ENCODE measurements around the gene ROM1. TPM values are rescaled to one million over a fixed set of nuclear protein-coding genes. Genes with fewer than 3 reads are reported as not detected.

The ROM1 gene
- total RNA-seq, 1 experiment from 2014 or later = 1.3 TPM

- TSS peak; percentile 9 for BruUV-seq (replicated peaks)
- Mint-ChIP-seq H3K9me3 (ENCODE audit: unreplicated experiment) (no peaks in the 10 kb centered on the region), H3K36me3 (ENCODE audit: insufficient read depth, unreplicated experiment) (peaks cover 47% of the 10 kb centered on the region), H3K4me3 (ENCODE audit: unreplicated experiment) (peak overlapping the region; percentile 97), H3K27me3 (ENCODE audit: insufficient read depth, unreplicated experiment) (no peaks in the 10 kb centered on the region), H3K4me1 (ENCODE audit: low read depth, unreplicated experiment) (peaks cover 44% of the 10 kb centered on the region), H3K27ac (ENCODE audit: unreplicated experiment) (peak overlapping the region; percentile 93)
- POLR2A ChIA-PET = interaction anchor here (0.6 to 1.6 kb wide), 7 partner anchors 10 to 221 kb away, joined by 3 to 8 read pairs (median 6); partner anchors contain the start of genes B3GAT3, C11orf98, CSKMT and EEF1G
- intact Hi-C loops (cut with micrococcal nuclease; ENCODE audit: unreplicated experiment) = loop anchor here (5.0 kb wide), 1 partner anchor 36 kb away; the partner anchor contains the start of gene GANAB
- Histone ChIP-seq H3K36me3 (ENCODE audit: control insufficient read depth, insufficient read depth, low read length) (0 out of 2 replicates have a peak, but pooled peaks cover 3% of the 10 kb centered on the region), H3K4me3 (ENCODE audit: low read depth, low read length) (peak overlapping the region; percentile 87), H3K27me3 (replicated peaks; ENCODE audit: control insufficient read depth, insufficient read depth, low read length) (no peaks in the 10 kb centered on the region), H3K9me3 (no peaks in the 10 kb centered on the region), H3K4me1 (peaks cover 36% of the 10 kb centered on the region)
- CTCF ChIA-PET = interaction anchor here (0.6 to 2.4 kb wide), 12 partner anchors 8 to 232 kb away, joined by 3 to 19 read pairs (median 5); partner anchors contain the start of genes B3GAT3, C11orf98, CSKMT and MTA2
- DNase-seq = no peak
- TF ChIP-seq CTCF (IDR thresholded peaks at IDR 0.05; ENCODE audit: insufficient read depth in 1 of 2, low read depth in 1 of 2, low read length in 1 of 2, severe bottlenecking in 1 of 2, unreplicated experiment in 1 of 2) = no peak
Measured at GRCh38 chr11:62610814-62611704, 2.0 kb upstream of the ROM1 start.

GRCh38 chr11:62611705-62612365, 1.2 kb upstream of the ROM1 start:
- Mint-ChIP-seq H3K4me3 (ENCODE audit: unreplicated experiment) (peak overlapping the region; percentile 97), H3K4me1 (ENCODE audit: low read depth, unreplicated experiment) (peaks cover 41% of the 10 kb centered on the region), H3K27ac (ENCODE audit: unreplicated experiment) (peak overlapping the region; percentile 93), H3K36me3 (ENCODE audit: insufficient read depth, unreplicated experiment) (peaks cover 49% of the 10 kb centered on the region), H3K27me3 (ENCODE audit: insufficient read depth, unreplicated experiment) (no peaks in the 10 kb centered on the region), H3K9me3 (ENCODE audit: unreplicated experiment) (no peaks in the 10 kb centered on the region)
- BruUV-seq (replicated peaks) = no TSS peak
- ChIA-PET POLR2A (interaction anchor here (0.6 to 1.6 kb wide), 7 partner anchors 10 to 221 kb away, joined by 3 to 8 read pairs (median 6); partner anchors contain the start of genes B3GAT3, C11orf98, CSKMT and EEF1G), CTCF (interaction anchor here (0.5 to 2.4 kb wide), 18 partner anchors 8 to 357 kb away, joined by 3 to 19 read pairs (median 4); partner anchors contain the start of genes B3GAT3, C11orf98, CSKMT and EEF1G)
- no peaks in the 10 kb centered on the region for H3K27me3 ChIP-seq (replicated peaks; ENCODE audit: control insufficient read depth, insufficient read depth, low read length)
- peaks cover 30% of the 10 kb centered on the region for H3K4me1 ChIP-seq
- no peak for TF ChIP-seq CTCF (IDR thresholded peaks at IDR 0.05; ENCODE audit: insufficient read depth in 1 of 2, low read depth in 1 of 2, low read length in 1 of 2, severe bottlenecking in 1 of 2, unreplicated experiment in 1 of 2)
- intact Hi-C loops (cut with micrococcal nuclease; ENCODE audit: unreplicated experiment) = loop anchor here (1.0 to 5.0 kb wide), 3 partner anchors 9 to 35 kb away; partner anchors contain the start of genes B3GAT3, GANAB and TUT1
- no peaks in the 10 kb centered on the region for H3K9me3 ChIP-seq
- H3K4me3 ChIP-seq (ENCODE audit: low read depth, low read length) = peak overlapping the region; percentile 87
- DNase-seq = peak in 1 of 2 experiments; percentile 40
- 0 out of 2 replicates have a peak, but pooled peaks cover 3% of the 10 kb centered on the region for H3K36me3 ChIP-seq (ENCODE audit: control insufficient read depth, insufficient read depth, low read length)

Data from Caco-2 (cell line).